ENCODE measurements around the gene DLG5. TPM values are rescaled to one million over a fixed set of nuclear protein-coding genes. Genes with fewer than 3 reads are reported as not detected.
A peak's percentile ranks its signal among the peaks of the same experiment; 100 is the strongest.

The DLG5 gene
- total RNA-seq, 1 experiment from 2014 or later, result 127 TPM

DNA sequence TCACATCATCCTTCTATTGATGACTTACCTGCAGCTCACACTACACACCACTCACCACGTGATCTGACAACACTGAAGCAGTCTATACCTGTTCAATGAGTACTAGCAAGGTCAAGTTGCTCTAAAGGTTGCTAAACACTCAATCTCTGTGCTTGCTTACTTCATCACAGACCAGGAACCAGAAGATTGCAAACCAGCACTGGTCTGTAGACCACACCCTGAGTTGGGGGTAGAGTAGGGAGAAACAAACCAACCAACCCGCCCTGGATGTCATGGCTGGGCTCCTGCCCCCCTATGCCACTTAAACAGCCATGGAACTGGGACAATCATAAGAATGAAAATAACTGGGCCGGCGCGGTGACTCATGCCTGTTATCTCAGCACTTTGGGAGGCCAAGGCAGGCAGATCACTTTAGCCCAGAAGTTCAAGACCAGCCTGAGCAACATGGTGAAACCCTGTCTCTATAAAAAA lies 19.6 kb downstream of the DLG5 start:
- no TSS peak for BruUV-seq (replicated peaks)
- no peak overlapping the region for H3K4me3 Mint-ChIP-seq (ENCODE audit: unreplicated experiment)
- TF ChIP-seq, protein P1, sequence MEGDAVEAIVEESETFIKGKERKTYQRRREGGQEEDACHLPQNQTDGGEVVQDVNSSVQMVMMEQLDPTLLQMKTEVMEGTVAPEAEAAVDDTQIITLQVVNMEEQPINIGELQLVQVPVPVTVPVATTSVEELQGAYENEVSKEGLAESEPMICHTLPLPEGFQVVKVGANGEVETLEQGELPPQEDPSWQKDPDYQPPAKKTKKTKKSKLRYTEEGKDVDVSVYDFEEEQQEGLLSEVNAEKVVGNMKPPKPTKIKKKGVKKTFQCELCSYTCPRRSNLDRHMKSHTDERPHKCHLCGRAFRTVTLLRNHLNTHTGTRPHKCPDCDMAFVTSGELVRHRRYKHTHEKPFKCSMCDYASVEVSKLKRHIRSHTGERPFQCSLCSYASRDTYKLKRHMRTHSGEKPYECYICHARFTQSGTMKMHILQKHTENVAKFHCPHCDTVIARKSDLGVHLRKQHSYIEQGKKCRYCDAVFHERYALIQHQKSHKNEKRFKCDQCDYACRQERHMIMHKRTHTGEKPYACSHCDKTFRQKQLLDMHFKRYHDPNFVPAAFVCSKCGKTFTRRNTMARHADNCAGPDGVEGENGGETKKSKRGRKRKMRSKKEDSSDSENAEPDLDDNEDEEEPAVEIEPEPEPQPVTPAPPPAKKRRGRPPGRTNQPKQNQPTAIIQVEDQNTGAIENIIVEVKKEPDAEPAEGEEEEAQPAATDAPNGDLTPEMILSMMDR (IDR thresholded peaks at IDR 0.05; ENCODE audit: unreplicated experiment), result no peak
- no peaks in the 10 kb centered on the region for H3K9me3 Mint-ChIP-seq (ENCODE audit: unreplicated experiment)
- intact Hi-C loops (cut with micrococcal nuclease), result no loop called here
- DNase-seq (ENCODE audit: unreplicated experiment), result no peak
- ChIA-PET CTCF (interaction anchor here (0.5 to 2.3 kb wide), 5 partner anchors 13 to 1044 kb away, joined by 3 to 6 read pairs (median 4); no protein-coding TSS in a partner anchor), POLR2A (interaction anchor here (0.9 kb wide), 2 partner anchors 9 to 24 kb away, joined by 3 to 4 read pairs; no protein-coding TSS in a partner anchor)
- peaks cover 61% of the 10 kb centered on the region for H3K36me3 Mint-ChIP-seq (ENCODE audit: insufficient read depth, unreplicated experiment)
- H3K27ac Mint-ChIP-seq (ENCODE audit: low read depth, unreplicated experiment), result peak overlapping the region; percentile 49
- peaks cover 58% of the 10 kb centered on the region for H3K4me1 Mint-ChIP-seq (ENCODE audit: insufficient read depth, unreplicated experiment)
- no peaks in the 10 kb centered on the region for H3K27me3 Mint-ChIP-seq (ENCODE audit: insufficient read depth, unreplicated experiment)

DNA sequence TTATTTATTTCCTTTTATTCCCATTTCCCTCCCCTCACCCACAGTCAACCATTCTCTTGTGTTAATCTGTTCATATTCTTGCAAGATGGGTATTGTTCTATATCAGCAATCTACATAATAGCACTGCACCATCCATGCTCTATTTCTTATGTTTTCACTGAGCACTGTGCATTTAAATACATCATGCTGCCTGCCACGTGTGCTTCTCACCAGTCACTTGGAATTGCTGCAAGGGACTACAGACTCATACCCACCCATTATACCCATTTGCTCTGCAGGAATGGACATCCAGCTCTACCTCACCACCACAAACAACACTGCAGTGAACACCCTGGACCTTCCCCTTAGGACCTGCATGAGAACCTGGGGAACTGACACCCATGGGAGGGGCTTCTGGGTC lies 20.8 kb downstream of the DLG5 start:
- Mint-ChIP-seq H3K27me3 (ENCODE audit: insufficient read depth, unreplicated experiment) (no peaks in the 10 kb centered on the region), H3K9me3 (ENCODE audit: unreplicated experiment) (no peaks in the 10 kb centered on the region), H3K4me3 (ENCODE audit: unreplicated experiment) (no peak overlapping the region), H3K4me1 (ENCODE audit: insufficient read depth, unreplicated experiment) (peaks cover 62% of the 10 kb centered on the region), H3K36me3 (ENCODE audit: insufficient read depth, unreplicated experiment) (peaks cover 62% of the 10 kb centered on the region), H3K27ac (ENCODE audit: low read depth, unreplicated experiment) (peak overlapping the region; percentile 14)
- no peak for DNase-seq (ENCODE audit: unreplicated experiment)
- BruUV-seq (replicated peaks), result no TSS peak
- intact Hi-C loops (cut with micrococcal nuclease), result no loop called here
- TF ChIP-seq, protein P1 (IDR thresholded peaks at IDR 0.05; ENCODE audit: unreplicated experiment), result no peak
- ChIA-PET CTCF (interaction anchor here (0.9 to 2.3 kb wide), 3 partner anchors 14 to 124 kb away, joined by 3 to 6 read pairs (median 5); partner anchors contain the start of gene POLR3A), POLR2A (interaction anchor here (1.1 to 1.6 kb wide), 3 partner anchors 14 to 31 kb away, joined by 3 to 8 read pairs (median 5); no protein-coding TSS in a partner anchor)

DNA sequence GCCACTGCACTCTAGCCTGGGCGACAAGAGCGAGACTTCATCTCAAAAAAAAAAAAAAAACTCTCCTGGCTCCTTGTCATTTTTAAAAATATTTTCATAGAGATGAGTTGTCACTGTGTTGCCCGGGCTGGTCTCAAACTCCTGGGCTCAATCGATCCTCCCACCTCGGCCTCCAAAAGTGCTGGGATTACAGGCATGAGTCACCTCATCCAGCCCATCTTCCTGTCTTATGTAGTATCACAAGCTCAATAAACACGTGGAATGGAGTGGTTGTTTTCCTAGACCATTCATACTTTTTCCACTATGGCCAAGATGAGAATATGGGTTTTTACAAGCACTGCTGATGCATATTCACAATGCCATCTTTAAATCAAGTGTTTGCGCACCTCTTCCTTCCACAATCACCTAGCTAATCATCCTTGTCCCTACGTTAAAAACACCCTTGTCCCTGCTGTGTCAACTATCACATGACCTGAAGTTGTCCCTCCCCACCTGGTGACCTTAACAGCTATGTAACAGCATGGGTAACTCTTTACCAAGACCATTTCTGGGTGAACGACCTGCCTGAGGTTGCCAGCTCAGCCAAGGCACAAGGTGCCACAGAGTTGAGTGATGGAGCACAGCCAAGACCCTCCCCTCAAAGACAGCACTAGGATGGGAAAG lies 21.3 kb downstream of the DLG5 start:
- POLR2A ChIA-PET, result interaction anchor here (0.6 to 1.6 kb wide), 4 partner anchors 11 to 31 kb away, joined by 3 to 8 read pairs (median 4); no protein-coding TSS in a partner anchor
- CTCF ChIA-PET, result interaction anchor here (0.9 to 2.3 kb wide), 4 partner anchors 58 to 124 kb away, joined by 3 to 7 read pairs (median 4); partner anchors contain the start of gene POLR3A
- Mint-ChIP-seq H3K9me3 (ENCODE audit: unreplicated experiment) (no peaks in the 10 kb centered on the region), H3K4me3 (ENCODE audit: unreplicated experiment) (no peak overlapping the region), H3K27me3 (ENCODE audit: insufficient read depth, unreplicated experiment) (no peaks in the 10 kb centered on the region), H3K36me3 (ENCODE audit: insufficient read depth, unreplicated experiment) (peaks cover 62% of the 10 kb centered on the region), H3K4me1 (ENCODE audit: insufficient read depth, unreplicated experiment) (peaks cover 58% of the 10 kb centered on the region), H3K27ac (ENCODE audit: low read depth, unreplicated experiment) (peak overlapping the region; percentile 14)
- intact Hi-C loops (cut with micrococcal nuclease), result no loop called here
- no peak for DNase-seq (ENCODE audit: unreplicated experiment)
- TF ChIP-seq, protein P1 (IDR thresholded peaks at IDR 0.05; ENCODE audit: unreplicated experiment), result no peak
- BruUV-seq (replicated peaks), result no TSS peak

DNA sequence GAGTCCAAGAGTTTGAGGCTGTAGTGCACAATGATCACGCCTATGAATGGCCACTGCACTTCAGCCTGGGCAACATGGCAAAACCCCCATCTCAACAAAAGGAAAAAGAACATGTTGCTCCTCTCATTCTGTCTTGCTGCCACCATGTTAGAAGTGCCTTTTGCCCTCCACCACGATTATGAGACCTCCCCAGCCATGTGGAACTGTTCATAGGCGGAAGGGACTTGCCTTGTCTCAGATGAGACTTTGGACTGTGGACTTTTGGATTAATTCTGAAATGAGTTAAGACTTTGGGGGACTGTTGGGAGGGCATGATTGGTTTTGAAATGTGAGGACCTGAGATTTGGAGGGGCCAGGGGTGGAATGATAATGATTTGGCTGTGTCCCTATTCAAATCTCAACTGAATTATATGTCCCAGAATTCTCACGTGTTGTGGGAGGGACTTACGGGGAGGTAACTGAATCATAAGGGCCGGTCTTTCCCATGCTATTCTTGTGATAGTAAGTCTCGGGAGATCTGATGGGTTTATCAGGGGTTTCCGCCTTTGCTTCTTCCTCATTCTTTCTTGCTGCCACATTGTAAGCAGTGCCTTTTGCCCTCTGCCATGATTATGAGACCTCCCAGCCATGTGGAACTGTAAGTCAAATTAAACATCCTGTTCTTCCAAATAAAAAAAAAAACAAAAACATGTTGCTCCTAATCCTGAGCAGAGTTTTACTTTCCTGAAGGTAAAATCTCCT lies 22.3 kb downstream of the DLG5 start:
- intact Hi-C loops (cut with micrococcal nuclease), result no loop called here
- BruUV-seq (replicated peaks), result no TSS peak
- TF ChIP-seq, protein P1 (IDR thresholded peaks at IDR 0.05; ENCODE audit: unreplicated experiment), result no peak
- no peaks in the 10 kb centered on the region for H3K9me3 Mint-ChIP-seq (ENCODE audit: unreplicated experiment)
- H3K36me3 Mint-ChIP-seq (ENCODE audit: insufficient read depth, unreplicated experiment), result peaks cover 55% of the 10 kb centered on the region
- no peak overlapping the region for H3K27ac Mint-ChIP-seq (ENCODE audit: low read depth, unreplicated experiment)
- H3K4me3 Mint-ChIP-seq (ENCODE audit: unreplicated experiment), result no peak overlapping the region
- ChIA-PET POLR2A (interaction anchor here (0.6 to 20.5 kb wide), 5 partner anchors 12 to 45 kb away, joined by 3 to 903 read pairs (median 4); no protein-coding TSS in a partner anchor), CTCF (interaction anchor here (0.9 to 1.2 kb wide), 4 partner anchors 7 to 69 kb away, joined by 3 to 7 read pairs (median 4); no protein-coding TSS in a partner anchor)
- H3K4me1 Mint-ChIP-seq (ENCODE audit: insufficient read depth, unreplicated experiment), result peaks cover 60% of the 10 kb centered on the region
- no peaks in the 10 kb centered on the region for H3K27me3 Mint-ChIP-seq (ENCODE audit: insufficient read depth, unreplicated experiment)
- no peak for DNase-seq (ENCODE audit: unreplicated experiment)

Measured in MCF 10A (cell line).